H1 (cell line): ENCODE results near the gene ZBTB44. TPM values are rescaled to one million over a fixed set of nuclear protein-coding genes. Genes with fewer than 3 reads are reported as not detected.

Experiments
- CTCF ChIA-PET: fragments of 300-600 bp; sonication (Branson Sonifier 250); formaldehyde crosslinking; loops from one replicate; lab custom pipeline; 2021; ENCODE audit not compliant: partially characterized antibody; lab: Charles Lee
- POLR2A ChIA-PET: fragments of 300-600 bp; sonication (Branson Sonifier 250); formaldehyde crosslinking; loops from one replicate; lab custom pipeline; 2021; ENCODE audit warnings: inconsistent platforms; ENCODE audit not compliant: partially characterized antibody; lab: Charles Lee
- DNase-seq, 2 experiments: peaks; one replicate each; pipeline versions ENCODE4 v3.0.0 to v3.0.0-alpha.2; 2010 to 2022; ENCODE audit warnings: low spot score in 2 of 2, low read depth in 1 of 2, mixed read lengths in 1 of 2
- FAIRE-seq: peaks from 2 replicates; lab custom pipeline; 2011; peaks lifted over from hg19 to GRCh38; lab: Jason Lieb, UNC
- H2AFZ ChIP-seq: 2 replicates; pipeline ENCODE4 v1.8.1; 2012; ENCODE audit warnings: low read length, inconsistent platforms
- H2AK5ac ChIP-seq: 2 replicates; pipeline ENCODE4 v1.6.1; 2013; ENCODE audit warnings: low read depth, low read length
- H2BK120ac ChIP-seq: replicated peaks from 2 replicates; pipeline ENCODE3; 2013; ENCODE audit warnings: low read depth, low read length, inconsistent platforms
- H2BK12ac ChIP-seq: 2 replicates; pipeline ENCODE4 v1.6.1; 2013; ENCODE audit warnings: low read depth, low read length
- H2BK15ac ChIP-seq: 2 replicates; pipeline ENCODE4 v1.6.1; 2013; ENCODE audit warnings: low read length
- H2BK20ac ChIP-seq: 2 replicates; pipeline ENCODE4 v1.6.1; 2013; ENCODE audit warnings: low read length
- H2BK5ac ChIP-seq: 2 replicates; pipeline ENCODE4 v1.6.1; 2013; ENCODE audit warnings: low read depth, low read length
- H3K14ac ChIP-seq: 2 replicates; pipeline ENCODE4 v1.6.1; 2013; ENCODE audit warnings: inconsistent platforms; ENCODE audit not compliant: insufficient read length
- H3K18ac ChIP-seq: 2 replicates; pipeline ENCODE4 v1.6.1; 2013; ENCODE audit warnings: low read length; ENCODE audit errors: extremely low read depth
- H3K23ac ChIP-seq: 2 replicates; pipeline ENCODE4 v1.6.1; 2013; ENCODE audit warnings: inconsistent platforms; ENCODE audit not compliant: insufficient read length
- H3K23me2 ChIP-seq: 2 replicates; pipeline ENCODE4 v1.6.1; 2013; ENCODE audit warnings: low read depth, low read length
- H3K27ac ChIP-seq: 2 replicates; pipeline ENCODE4 v1.6.1; 2011; ENCODE audit warnings: low read depth, low read length, inconsistent platforms
- H3K27me3 ChIP-seq, 4 experiments: replicated peaks in 1 of 4; 1 replicate in 1 of 4; 2 replicates in 3 of 4; pipeline versions ENCODE4 v1.6.1 to v1.8.1; 2011 to 2013; ENCODE audit warnings: low read length in 3 of 4, mild to moderate bottlenecking in 3 of 4, inconsistent platforms in 2 of 4, mixed read lengths in 2 of 4, moderate library complexity in 1 of 4; ENCODE audit not compliant: control insufficient read depth in 3 of 4, insufficient read depth in 3 of 4; ENCODE audit errors: extremely low read depth in 1 of 4
- H3K36me3 ChIP-seq, 4 experiments: 2 replicates each; pipeline versions ENCODE4 v1.6.1 to v1.8.1; 2011 to 2013; ENCODE audit warnings: mild to moderate bottlenecking in 4 of 4, low read length in 3 of 4, moderate library complexity in 2 of 4, control low read depth in 1 of 4, inconsistent platforms in 1 of 4; ENCODE audit not compliant: insufficient read depth in 4 of 4, control insufficient read depth in 2 of 4
- H3K4ac ChIP-seq: replicated peaks from 2 replicates; pipeline ENCODE3; 2013; ENCODE audit warnings: low read length, low read depth, mixed read lengths, inconsistent platforms; ENCODE audit not compliant: insufficient read length
- H3K4me1 ChIP-seq, 4 experiments: replicated peaks in 1 of 4; 1 replicate in 1 of 4; 2 replicates in 3 of 4; pipeline versions ENCODE4 v1.6.1 to v1.8.1; 2011 to 2013; ENCODE audit warnings: low read length in 3 of 4, inconsistent platforms in 2 of 4, mixed read lengths in 1 of 4; ENCODE audit not compliant: insufficient read depth in 4 of 4, control insufficient read depth in 3 of 4
- H3K4me2 ChIP-seq, 2 experiments: 2 replicates each; pipeline versions ENCODE4 v1.6.1 to v1.8.1; 2011 to 2013; ENCODE audit warnings: low read depth in 2 of 2, low read length in 2 of 2, control low read depth in 1 of 2, inconsistent platforms in 1 of 2, mild to moderate bottlenecking in 1 of 2; ENCODE audit not compliant: insufficient read depth in 1 of 2
- H3K4me3 ChIP-seq, 4 experiments: fragments of 200-600, 300-600 bp in 1 of 4; sonication (generic), shearing (Covaris generic), sonication (Bioruptor Twin) in 1 of 4; 2 replicates each; pipeline versions ENCODE4 v1.5.1 to v1.8.1; 2011 to 2016; ENCODE audit warnings: low read length in 4 of 4, low read depth in 3 of 4, control low read depth in 2 of 4, inconsistent platforms in 2 of 4, mild to moderate bottlenecking in 2 of 4, mixed read lengths in 1 of 4, moderate library complexity in 1 of 4; ENCODE audit not compliant: insufficient read depth in 2 of 4; ENCODE audit errors: extremely low read depth in 1 of 4
- H3K56ac ChIP-seq: replicated peaks from 2 replicates; pipeline ENCODE3; 2013; ENCODE audit warnings: low read depth, mild to moderate bottlenecking, mixed read lengths, low read length, inconsistent platforms; ENCODE audit not compliant: insufficient read length
- H3K79me1 ChIP-seq: 2 replicates; pipeline ENCODE4 v1.6.1; 2013; ENCODE audit warnings: low read depth, low read length, control low read depth
- H3K79me2 ChIP-seq, 2 experiments: 2 replicates each; pipeline versions ENCODE4 v1.6.1 to v1.8.1; 2012 to 2013; ENCODE audit warnings: low read length in 2 of 2, mild to moderate bottlenecking in 2 of 2, inconsistent platforms in 1 of 2; ENCODE audit not compliant: insufficient read depth in 2 of 2, control insufficient read depth in 1 of 2
- H3K9ac ChIP-seq, 4 experiments: replicated peaks in 1 of 4; 1 replicate in 1 of 4; 2 replicates in 3 of 4; pipeline versions ENCODE4 v1.6.1 to v1.8.1; 2011 to 2013; ENCODE audit warnings: low read depth in 3 of 4, low read length in 3 of 4, control low read depth in 2 of 4, mild to moderate bottlenecking in 2 of 4, moderate library complexity in 2 of 4, inconsistent platforms in 1 of 4; ENCODE audit errors: extremely low read depth in 1 of 4
- H3K9me3 ChIP-seq, 2 experiments: 2 replicates each; pipeline versions ENCODE4 v1.6.1 to v1.8.1; 2012 to 2013; ENCODE audit warnings: mild to moderate bottlenecking in 2 of 2, moderate library complexity in 2 of 2, control low read depth in 1 of 2, inconsistent platforms in 1 of 2, low read depth in 1 of 2, low read length in 1 of 2, mixed read lengths in 1 of 2; ENCODE audit not compliant: insufficient read depth in 2 of 2
- H4K20me1 ChIP-seq, 2 experiments: replicated peaks in 1 of 2; 2 replicates each; pipeline versions ENCODE3 to v1.8.1; 2011 to 2013; ENCODE audit warnings: inconsistent platforms in 2 of 2, low read length in 2 of 2, mild to moderate bottlenecking in 1 of 2; ENCODE audit not compliant: insufficient read depth in 2 of 2, control insufficient read depth in 1 of 2
- H4K5ac ChIP-seq: 2 replicates; pipeline ENCODE4 v1.6.1; 2013; ENCODE audit warnings: low read length, low read depth, mixed read lengths, inconsistent platforms; ENCODE audit not compliant: insufficient read length
- H4K8ac ChIP-seq: 2 replicates; pipeline ENCODE4 v1.8.0; 2013; ENCODE audit warnings: mild to moderate bottlenecking, moderate library complexity, low read length, inconsistent platforms; ENCODE audit not compliant: insufficient read depth; ENCODE audit errors: extremely low read depth
- H4K91ac ChIP-seq: replicated peaks from 2 replicates; pipeline ENCODE3; 2013; ENCODE audit warnings: low read length, mixed read lengths, inconsistent platforms; ENCODE audit not compliant: insufficient read length
- KDM1A ChIP-seq: fragments of 200-600, 300-600 bp; sonication (generic); IDR thresholded peaks from 2 replicates; pipeline ENCODE4 v1.7.1; 2016; ENCODE audit warnings: mild to moderate bottlenecking, low read length, borderline replicate concordance
- POU5F1 ChIP-seq: IDR thresholded peaks from 2 replicates; pipeline ENCODE4 v1.6.1; 2011; ENCODE audit warnings: low read depth, mild to moderate bottlenecking, low read length, moderate library complexity
- RBBP5 ChIP-seq: IDR thresholded peaks from 2 replicates; pipeline ENCODE4 v1.7.1; 2012; ENCODE audit warnings: low read depth, mild to moderate bottlenecking, inconsistent platforms, low read length, moderate library complexity, borderline replicate concordance
- TBP ChIP-seq: IDR thresholded peaks from 2 replicates; pipeline ENCODE4 v1.6.1; 2011; ENCODE audit warnings: low read depth, low read length, improper control_type of control experiment
- WGBS, 2 experiments: shearing (Covaris generic) in 1 of 2; methylation state at CpG; one replicate each; pipeline versions ENCODE4 v1.1.6 to v1.1.7; 2013 to 2015; ENCODE audit warnings: low lambda C conversion rate in 2 of 2, mixed read lengths in 2 of 2, inconsistent platforms in 1 of 2, low coverage in 1 of 2, missing lambda C conversion rate in 1 of 2; ENCODE audit not compliant: insufficient replicate concordance in 2 of 2, insufficient coverage in 1 of 2, insufficient read length in 1 of 2; ENCODE audit errors: extremely low coverage in 1 of 2, missing lambda C conversion rate in 1 of 2; 5-methylcytosine and 5-hydroxymethylcytosine counted together
- polyA plus RNA-seq, 7 experiments: library from polyadenylated mRNA; depleted of rRNA in 3 of 7; stranded (reverse) in 5 of 7; unstranded in 2 of 7; fragments of >200 nt in 5 of 7; fragments of 200-250 nt in 2 of 7; gene quantifications; 1 replicate in 5 of 7; 2 replicates in 1 of 7; 4 replicates in 1 of 7; pipeline versions ENCODE4 v1.2.1 to v1.2.3, GENCODE V29; 2011 to 2013; ENCODE audit warnings: missing spikeins in 2 of 7, mixed read lengths in 2 of 7
- total RNA-seq: library from RNA; stranded (reverse); fragmentation: NEBNext Ultra II Directional; extraction: Animal tissue kit (Norgen Biotek cat#: 25700); gene quantifications from 2 replicates; pipeline ENCODE4 v1.2.1, GENCODE V29; 2021

Gene ZBTB44
- total and polyA plus RNA-seq, 2 of the 8 experiments (the other 6 are each of a cell fraction or from before 2014, with no cell fraction given): 37.2 to 158 TPM

DNA sequence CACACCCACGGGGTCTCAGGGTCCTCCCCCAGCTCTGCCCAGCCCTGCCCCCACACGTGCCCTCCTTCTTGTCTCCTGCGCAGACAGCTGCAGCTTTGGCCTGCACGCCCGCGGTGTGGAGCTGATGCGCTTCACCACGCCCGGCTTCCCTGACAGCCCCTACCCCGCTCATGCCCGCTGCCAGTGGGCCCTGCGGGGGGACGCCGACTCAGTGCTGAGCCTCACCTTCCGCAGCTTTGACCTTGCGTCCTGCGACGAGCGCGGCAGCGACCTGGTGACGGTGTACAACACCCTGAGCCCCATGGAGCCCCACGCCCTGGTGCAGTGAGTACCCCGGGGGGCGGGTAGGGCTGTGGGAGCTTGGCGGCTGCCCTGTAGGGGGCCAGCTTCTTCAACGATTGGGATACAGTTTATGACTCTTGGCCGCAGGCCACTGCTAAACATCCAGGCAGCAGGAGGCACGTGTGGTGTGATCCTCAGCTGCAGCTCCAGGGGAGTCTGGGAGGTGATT is 124.3 kb downstream of the ZBTB44 start:
- H3K9ac ChIP-seq: no peak overlapping the region
- no peak overlapping the region for H2AK5ac ChIP-seq
- H4K5ac ChIP-seq: no peak overlapping the region
- no peak overlapping the region for H2BK120ac ChIP-seq
- H3K4ac ChIP-seq: no peak overlapping the region
- no peak for DNase-seq
- H3K27me3 ChIP-seq: no peaks in the 10 kb centered on the region
- H2BK12ac ChIP-seq: no peak overlapping the region
- TF ChIP-seq RBBP5 (no peak), TBP (no peak), POU5F1 (no peak), KDM1A (no peak)
- TF ChIP-seq, all 59 proteins: peak for 0
- Histone ChIP-seq H3K23me2 (no peaks in the 10 kb centered on the region), H4K20me1 (peaks cover 0 to 6% of the 10 kb centered on the region in 2 experiments), H4K8ac (no peak overlapping the region), H2BK15ac (no peak overlapping the region), H3K79me2 (no peaks in the 10 kb centered on the region), H2AFZ (no peak overlapping the region), H3K9me3 (no peaks in the 10 kb centered on the region), H3K23ac (no peak overlapping the region), H4K91ac (no peak overlapping the region), H3K14ac (no peak overlapping the region), H2BK5ac (no peak overlapping the region), H3K18ac (no peak overlapping the region), H3K4me2 (no peak overlapping the region), H2BK20ac (no peak overlapping the region), H3K36me3 (no peaks in the 10 kb centered on the region), H3K27ac (no peak overlapping the region), H3K56ac (no peak overlapping the region), H3K79me1 (no peaks in the 10 kb centered on the region), H3K4me1 (no peaks in the 10 kb centered on the region), H3K4me3 (no peak overlapping the region)
- ChIA-PET CTCF (interaction anchor here (0.6 to 1.7 kb wide), 5 partner anchors 9 to 442 kb away, joined by 3 to 6 read pairs (median 3); no protein-coding TSS in a partner anchor), POLR2A (interaction anchor here (1.8 kb wide), 1 partner anchor 12 kb away, joined by 3 read pairs; no protein-coding TSS in a partner anchor)
- 94% methylated on average over 28 of the region's 29 CpGs; no CpG with 5 or more reads in 1 of the 2 experiments for WGBS, 2 experiments
- no peak for FAIRE-seq
